GM12872 (cell line): ENCODE measurements around the gene HNRNPA2B1.

Experiments
- CTCF ChIP-seq: IDR thresholded peaks from 3 replicates; pipeline ENCODE4 v1.5.1; 2011; ENCODE audit warnings: low read depth, mild to moderate bottlenecking, low read length, moderate library complexity; ENCODE audit not compliant: insufficient read depth

HNRNPA2B1 gene

GRCh38 chr7:26151650-26151952 lies 48.9 kb downstream of the HNRNPA2B1 start:
- TF ChIP-seq CTCF: no peak

- TF ChIP-seq CTCF: no peak
Measured at GRCh38 chr7:26151096-26151495, 49.5 kb downstream of the HNRNPA2B1 start.

GRCh38 chr7:26149391-26149977 lies 51.1 kb downstream of the HNRNPA2B1 start:
- TF ChIP-seq CTCF: no peak

- no peak for TF ChIP-seq CTCF
Measured at GRCh38 chr7:26147030-26147429, 53.5 kb downstream of the HNRNPA2B1 start.

- no peak for TF ChIP-seq CTCF
Measured at GRCh38 chr7:26145238-26145637, 55.3 kb downstream of the HNRNPA2B1 start.

GRCh38 chr7:26144184-26145080 lies 56.1 kb downstream of the HNRNPA2B1 start:
- no peak for TF ChIP-seq CTCF

- TF ChIP-seq CTCF: no peak
Measured at GRCh38 chr7:26143298-26144048, 57.1 kb downstream of the HNRNPA2B1 start.
